K562 (cell line): ENCODE measurements around the gene SNW1. TPM values are rescaled to one million over a fixed set of nuclear protein-coding genes. Genes with fewer than 3 reads are reported as not detected.

Experiments used
- ATAC-seq: fragments of 200-7000 bp; cut with Tn5 transposase; 3 replicates; pipeline ENCODE4 v1.9.1; 2020; ENCODE audit warnings: moderate library complexity
- BruUV-seq: library from RNA; stranded (reverse); fragments of 400-500 nt; replicated peaks from 2 replicates; lab custom pipeline; 2021; lab: Mats Ljungman, UMichigan
- CTCF ChIA-PET: fragments of 300-600 bp; formaldehyde crosslinking; extraction: SDS; loops from one replicate; lab custom pipeline; 2021; ENCODE audit warnings: low intra/inter-chr PET ratio; lab: Yijun Ruan, JAX
- POLR2A ChIA-PET: fragments of 300-600, 350-650 bp; sonication (Branson Sonifier 250); formaldehyde crosslinking; extraction: SDS; loops from one replicate; lab custom pipeline; 2021; ENCODE audit warnings: antibody characterized with exemption, inconsistent platforms; lab: Yijun Ruan, JAX
- DNase-seq, 4 experiments: peaks; one replicate each; pipeline versions ENCODE4 v3.0.0 to v3.0.0-alpha.2; 2011 to 2018; ENCODE audit warnings: low spot score in 3 of 4, mixed read lengths in 3 of 4; ENCODE audit errors: extremely low read depth in 1 of 4
- FAIRE-seq: peaks from 2 replicates; lab custom pipeline; 2011; peaks lifted over from hg19 to GRCh38; lab: Jason Lieb, UNC
- H2AFZ ChIP-seq: 2 replicates; pipeline ENCODE4 v1.6.0; 2011; ENCODE audit warnings: low read depth, low read length, control low read depth, inconsistent platforms
- H3K27ac ChIP-seq: fragments of 200-600 bp; 3 replicates; pipeline ENCODE4 v1.8.0; 2011; ENCODE audit warnings: low read depth, mild to moderate bottlenecking, control low read depth, inconsistent platforms, low read length, moderate library complexity, mixed read lengths; ENCODE audit errors: extremely low read depth
- H3K27me3 ChIP-seq, 2 experiments: fragments of 300-600 bp in 1 of 2; 2 replicates in 1 of 2; 3 replicates in 1 of 2; pipeline versions ENCODE4 v1.6.0 to v1.8.0; 2011; ENCODE audit warnings: inconsistent platforms in 2 of 2, low read length in 2 of 2, mild to moderate bottlenecking in 1 of 2, mixed read lengths in 1 of 2, moderate library complexity in 1 of 2; ENCODE audit not compliant: control insufficient read depth in 2 of 2, insufficient read depth in 2 of 2
- H3K36me3 ChIP-seq: fragments of 300-600 bp; 3 replicates; pipeline ENCODE4 v1.8.0; 2011; ENCODE audit warnings: mild to moderate bottlenecking, low read length, inconsistent platforms; ENCODE audit not compliant: control insufficient read depth, insufficient read depth
- H3K4me1 ChIP-seq, 2 experiments: fragments of 200-600 bp in 1 of 2; replicated peaks in 1 of 2; 2 replicates in 1 of 2; 3 replicates in 1 of 2; pipeline versions ENCODE4 v1.5.1 to v1.8.0; 2011; ENCODE audit warnings: inconsistent platforms in 2 of 2, low read length in 2 of 2, mild to moderate bottlenecking in 1 of 2, mixed read lengths in 1 of 2, moderate library complexity in 1 of 2; ENCODE audit not compliant: control insufficient read depth in 2 of 2, insufficient read depth in 2 of 2
- H3K4me2 ChIP-seq: 2 replicates; pipeline ENCODE4 v1.6.1; 2011; ENCODE audit warnings: low read length, control low read depth, inconsistent platforms, mixed read lengths; ENCODE audit not compliant: insufficient read depth
- H3K4me3 ChIP-seq: fragments of 200-600 bp; sonication (generic), shearing (Covaris generic); 2 replicates; pipeline ENCODE4 v1.5.1; 2016; ENCODE audit warnings: control low read depth, inconsistent platforms
- H3K79me2 ChIP-seq: fragments of 200-600 bp; 3 replicates; pipeline ENCODE4 v1.8.0; 2011; ENCODE audit warnings: low read length, inconsistent platforms; ENCODE audit not compliant: control insufficient read depth, insufficient read depth
- H3K9ac ChIP-seq, 2 experiments: 2 replicates each; pipeline versions ENCODE4 v1.6.0 to v1.6.1; 2011; ENCODE audit warnings: low read depth in 2 of 2, low read length in 2 of 2, control low read depth in 1 of 2, inconsistent platforms in 1 of 2, mild to moderate bottlenecking in 1 of 2, mixed read lengths in 1 of 2; ENCODE audit not compliant: insufficient read depth in 1 of 2
- H3K9me1 ChIP-seq: one replicate; pipeline ENCODE4 v1.6.0; 2011; ENCODE audit warnings: inconsistent platforms, mild to moderate bottlenecking, low read length, moderate library complexity; ENCODE audit not compliant: control insufficient read depth, insufficient read depth
- H3K9me3 ChIP-seq: replicated peaks from 2 replicates; pipeline ENCODE4 v1.5.1; 2011; ENCODE audit warnings: low read depth, low read length, inconsistent platforms; ENCODE audit not compliant: control insufficient read depth, insufficient read depth
- H4K20me1 ChIP-seq: replicated peaks from 2 replicates; pipeline ENCODE4 v1.6.1; 2011; ENCODE audit warnings: low read length, inconsistent platforms, mixed read lengths; ENCODE audit not compliant: control insufficient read depth, insufficient read depth
- RAD21 ChIP-seq, 2 experiments: fragments of 250-450 bp in 1 of 2; fragments of 450-650 bp in 1 of 2; sonication (Bioruptor Pico) in 1 of 2; formaldehyde crosslinking in 1 of 2; IDR thresholded peaks in 1 of 2; conservative IDR thresholded peaks in 1 of 2; 2 replicates each; pipeline versions ENCODE4 v1.4.0 to v1.8.0; 2020 to 2022; ENCODE audit warnings: mild to moderate bottlenecking in 2 of 2, moderate library complexity in 1 of 2
- SAFB ChIP-seq: fragments of 200-400 bp; formaldehyde crosslinking; IDR thresholded peaks from 2 replicates; pipeline ENCODE4 v1.6.1; 2017; ENCODE audit warnings: low read depth, low read length, borderline replicate concordance
- ZNF24 ChIP-seq: fragments of 450-650 bp; IDR thresholded peaks from 2 replicates; pipeline ENCODE4 v1.6.1; 2016
- ZNF354B ChIP-seq: fragments of 250-450 bp; sonication (Bioruptor Pico); IDR thresholded peaks from 2 replicates; pipeline ENCODE4 v1.4.0; 2020
- WGBS: fragments of 100-300 bp; shearing (Covaris generic); methylation state at CpG from one replicate; pipeline ENCODE4 v1.1.6; 2016; ENCODE audit warnings: low coverage, mixed read lengths; ENCODE audit not compliant: insufficient coverage; ENCODE audit errors: missing lambda C conversion rate; 5-methylcytosine and 5-hydroxymethylcytosine counted together
- in situ Hi-C: fragments of 300-500 bp; cut with MboI; formaldehyde crosslinking; loops from 4 replicates; pipeline ENCODE4 v1.15.0; 2018; ENCODE audit warnings: inconsistent platforms, mixed read lengths
- intact Hi-C: fragments of 100-400 bp; cut with micrococcal nuclease; formaldehyde crosslinking; loops from 2 replicates; pipeline ENCODE4 v1.14.2; 2022
- polyA plus RNA-seq, 8 experiments: library from polyadenylated mRNA; depleted of rRNA in 4 of 8; stranded (reverse) in 5 of 8; unstranded in 3 of 8; fragments of >200 nt; fragmentation: Nextera tagmentation in 2 of 8; fragmentation: Illumina TruSeq in 1 of 8; extraction: Ambion mirVana in 2 of 8; extraction: Trizol in 1 of 8; gene quantifications; 2 replicates each; pipeline versions ENCODE4 v1.2.1 to v1.2.3, GENCODE V29; 2011 to 2014; ENCODE audit warnings: inconsistent platforms in 1 of 8, missing spikeins in 1 of 8
- total RNA-seq, 7 experiments: library from RNA; depleted of rRNA in 6 of 7; stranded (reverse); fragments of >200 nt in 6 of 7; fragmentation: Illumina TruSeq in 2 of 7; extraction: Trizol in 2 of 7; gene quantifications; 2 replicates each; pipeline versions ENCODE4 v1.2.1 to v1.2.3, GENCODE V29; 2011 to 2021; ENCODE audit warnings: low replicate concordance in 1 of 7
- TF ChIP-seq, protein P1 (sequence below), 3 experiments: IDR thresholded peaks in 2 of 3; conservative IDR thresholded peaks in 1 of 3; 2 replicates each; pipeline ENCODE4 v1.5.1; 2011 to 2012; ENCODE audit warnings: low read length in 3 of 3, mild to moderate bottlenecking in 3 of 3, control low read depth in 2 of 3, improper control_type of control experiment in 1 of 3, inconsistent platforms in 1 of 3, low read depth in 1 of 3, mixed read lengths in 1 of 3, moderate library complexity in 1 of 3; ENCODE audit not compliant: insufficient read depth in 2 of 3

The SNW1 gene
- total and polyA plus RNA-seq, 9 of the 15 experiments (the other 6 are each of a cell fraction or from before 2014, with no cell fraction given): 64.4 to 143 (median 98.2) TPM

- no peaks in the 10 kb centered on the region for H3K36me3 ChIP-seq
- POLR2A ChIA-PET: no interaction called here
- in situ Hi-C loops (no loop called here), intact Hi-C loops (no loop called here)
- no peaks in the 10 kb centered on the region for H3K9me3 ChIP-seq
- FAIRE-seq: no peak
- H3K4me3 ChIP-seq: no peak overlapping the region
- H4K20me1 ChIP-seq: no peaks in the 10 kb centered on the region
- no peak overlapping the region for H3K9ac ChIP-seq
- TF ChIP-seq, protein P1, sequence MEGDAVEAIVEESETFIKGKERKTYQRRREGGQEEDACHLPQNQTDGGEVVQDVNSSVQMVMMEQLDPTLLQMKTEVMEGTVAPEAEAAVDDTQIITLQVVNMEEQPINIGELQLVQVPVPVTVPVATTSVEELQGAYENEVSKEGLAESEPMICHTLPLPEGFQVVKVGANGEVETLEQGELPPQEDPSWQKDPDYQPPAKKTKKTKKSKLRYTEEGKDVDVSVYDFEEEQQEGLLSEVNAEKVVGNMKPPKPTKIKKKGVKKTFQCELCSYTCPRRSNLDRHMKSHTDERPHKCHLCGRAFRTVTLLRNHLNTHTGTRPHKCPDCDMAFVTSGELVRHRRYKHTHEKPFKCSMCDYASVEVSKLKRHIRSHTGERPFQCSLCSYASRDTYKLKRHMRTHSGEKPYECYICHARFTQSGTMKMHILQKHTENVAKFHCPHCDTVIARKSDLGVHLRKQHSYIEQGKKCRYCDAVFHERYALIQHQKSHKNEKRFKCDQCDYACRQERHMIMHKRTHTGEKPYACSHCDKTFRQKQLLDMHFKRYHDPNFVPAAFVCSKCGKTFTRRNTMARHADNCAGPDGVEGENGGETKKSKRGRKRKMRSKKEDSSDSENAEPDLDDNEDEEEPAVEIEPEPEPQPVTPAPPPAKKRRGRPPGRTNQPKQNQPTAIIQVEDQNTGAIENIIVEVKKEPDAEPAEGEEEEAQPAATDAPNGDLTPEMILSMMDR (IDR thresholded peaks at IDR 0.05 in 2 of 3, conservative IDR thresholded peaks at IDR 0.05 in 1 of 3; ENCODE audit: insufficient read depth in 2 of 3, low read depth in 1 of 3, low read length in 3 of 3): peak; percentile 34 to 51 (median 50); a peak in 5 of 6 replicates
- TF ChIP-seq ZNF24: peak; percentile 94
- no peak for TF ChIP-seq ZNF354B (CRISPR knock-in tag)
- TF ChIP-seq SAFB: no peak
- peak in 1 of 2 experiments; percentile 23; a peak in 2 of 4 replicates for TF ChIP-seq RAD21 (CRISPR knock-in tag; conservative IDR thresholded peaks at IDR 0.05 in 1 of 2, IDR thresholded peaks at IDR 0.05 in 1 of 2)
- peaks cover 10% of the 10 kb centered on the region in 2 experiments; a peak in 4 of 5 replicates for H3K4me1 ChIP-seq
- no TSS peak for BruUV-seq
- H3K4me2 ChIP-seq: no peak overlapping the region
- H3K79me2 ChIP-seq: peaks cover 9% of the 10 kb centered on the region; the same call in 2 of the 3 replicates
- H3K27me3 ChIP-seq: no peaks in the 10 kb centered on the region
- no peaks in the 10 kb centered on the region for H3K9me1 ChIP-seq
- H3K27ac ChIP-seq: no peak overlapping the region
- ATAC-seq: no peak
- no peak overlapping the region for H2AFZ ChIP-seq
- peak in 3 of 4 experiments; percentile 20 to 51 (median 27) for DNase-seq
- WGBS: 60% methylated on average over 6 of the region's 6 CpGs
- CTCF ChIA-PET: no interaction called here
Measured at GRCh38 chr14:77804592-77804991, 43.6 kb upstream of the SNW1 start.
